Measurements from ENCODE around the gene OXCT1.
A peak's percentile ranks its signal among the peaks of the same experiment; 100 is the strongest.

OXCT1 gene

GRCh38 chr5:41762426-41762825 is 107.8 kb downstream of the OXCT1 start:
- no peak for TF ChIP-seq GATA3 (IDR thresholded peaks at IDR 0.05; ENCODE audit: low read depth, low read length)
- no peak for TF ChIP-seq GATA2 (IDR thresholded peaks at IDR 0.05; ENCODE audit: low read depth, low read length)

GRCh38 chr5:41761663-41762062 is 108.6 kb downstream of the OXCT1 start:
- TF ChIP-seq GATA2 (IDR thresholded peaks at IDR 0.05; ENCODE audit: low read depth, low read length) (no peak), GATA3 (IDR thresholded peaks at IDR 0.05; ENCODE audit: low read depth, low read length) (no peak)

GRCh38 chr5:41755705-41756104 is 114.5 kb downstream of the OXCT1 start:
- no peak for TF ChIP-seq GATA3 (IDR thresholded peaks at IDR 0.05; ENCODE audit: low read depth, low read length)

- TF ChIP-seq GATA2 (IDR thresholded peaks at IDR 0.05; ENCODE audit: low read depth, low read length): no peak
- TF ChIP-seq GATA3 (IDR thresholded peaks at IDR 0.05; ENCODE audit: low read depth, low read length): no peak
Observed at GRCh38 chr5:41754857-41755256, 115.4 kb downstream of the OXCT1 start.

GRCh38 chr5:41751867-41752266 is 118.4 kb downstream of the OXCT1 start:
- TF ChIP-seq GATA2 (IDR thresholded peaks at IDR 0.05; ENCODE audit: low read depth, low read length): no peak
- TF ChIP-seq GATA3 (IDR thresholded peaks at IDR 0.05; ENCODE audit: low read depth, low read length): no peak

GRCh38 chr5:41748631-41749030 is 121.6 kb downstream of the OXCT1 start:
- TF ChIP-seq GATA3 (IDR thresholded peaks at IDR 0.05; ENCODE audit: low read depth, low read length): no peak
- TF ChIP-seq GATA2 (IDR thresholded peaks at IDR 0.05; ENCODE audit: low read depth, low read length): no peak

- TF ChIP-seq GATA2 (IDR thresholded peaks at IDR 0.05; ENCODE audit: low read depth, low read length): peak; percentile 97
- peak; percentile 93 for TF ChIP-seq GATA3 (IDR thresholded peaks at IDR 0.05; ENCODE audit: low read depth, low read length)
Observed at GRCh38 chr5:41747708-41748107, 122.5 kb downstream of the OXCT1 start.

- no peak for TF ChIP-seq GATA2 (IDR thresholded peaks at IDR 0.05; ENCODE audit: low read depth, low read length)
- TF ChIP-seq GATA3 (IDR thresholded peaks at IDR 0.05; ENCODE audit: low read depth, low read length): no peak
Observed at GRCh38 chr5:41747301-41747700, 122.9 kb downstream of the OXCT1 start.

GRCh38 chr5:41738710-41739354 is 131.4 kb downstream of the OXCT1 start:
- no peak for TF ChIP-seq GATA3 (IDR thresholded peaks at IDR 0.05; ENCODE audit: low read depth, low read length)
- TF ChIP-seq GATA2 (IDR thresholded peaks at IDR 0.05; ENCODE audit: low read depth, low read length): no peak

- TF ChIP-seq GATA3 (IDR thresholded peaks at IDR 0.05; ENCODE audit: low read depth, low read length) (no peak), GATA2 (IDR thresholded peaks at IDR 0.05; ENCODE audit: low read depth, low read length) (no peak)
Observed at GRCh38 chr5:41736641-41737040, 133.6 kb downstream of the OXCT1 start.

GRCh38 chr5:41735213-41735612 is 135.0 kb downstream of the OXCT1 start:
- TF ChIP-seq GATA3 (IDR thresholded peaks at IDR 0.05; ENCODE audit: low read depth, low read length) (no peak), GATA2 (IDR thresholded peaks at IDR 0.05; ENCODE audit: low read depth, low read length) (no peak)

- TF ChIP-seq GATA2 (IDR thresholded peaks at IDR 0.05; ENCODE audit: low read depth, low read length) (no peak), GATA3 (IDR thresholded peaks at IDR 0.05; ENCODE audit: low read depth, low read length) (no peak)
Observed at GRCh38 chr5:41728281-41728680, 141.9 kb downstream of the OXCT1 start.

- no peak for TF ChIP-seq GATA2 (IDR thresholded peaks at IDR 0.05; ENCODE audit: low read depth, low read length)
Observed at GRCh38 chr5:41722359-41722950, 147.8 kb downstream of the OXCT1 start.

GRCh38 chr5:41721516-41721915 is 148.7 kb downstream of the OXCT1 start:
- peak; percentile 81; the same call in 1 of the 2 replicates for TF ChIP-seq GATA2 (IDR thresholded peaks at IDR 0.05; ENCODE audit: low read depth, low read length)
- peak; percentile 83 for TF ChIP-seq GATA3 (IDR thresholded peaks at IDR 0.05; ENCODE audit: low read depth, low read length)

- TF ChIP-seq GATA2 (IDR thresholded peaks at IDR 0.05; ENCODE audit: low read depth, low read length) (no peak), GATA3 (IDR thresholded peaks at IDR 0.05; ENCODE audit: low read depth, low read length) (no peak)
Observed at GRCh38 chr5:41716382-41716781, 153.8 kb downstream of the OXCT1 start.

GRCh38 chr5:41708604-41708940 is 161.7 kb downstream of the OXCT1 start:
- TF ChIP-seq GATA2 (IDR thresholded peaks at IDR 0.05; ENCODE audit: low read depth, low read length) (no peak), GATA3 (IDR thresholded peaks at IDR 0.05; ENCODE audit: low read depth, low read length) (no peak)

Measured in SH-SY5Y (cell line).